ENCODE results near the gene DOK6. TPM values are rescaled to one million over a fixed set of nuclear protein-coding genes. Genes with fewer than 3 reads are reported as not detected.

DOK6 gene
- total RNA-seq, 5 donors from 2014 or later (not counting 1 experiment from before 2014, with no cell fraction given), result 0.03 TPM; not detected in 4

GRCh38 chr18:69408522-69408921 lies 7.8 kb downstream of the DOK6 start:
- H3K9me3 Mint-ChIP-seq, result no peaks in the 10 kb centered on the region
- H3K27me3 ChIP-seq (replicated peaks in 1 of 2; ENCODE audit: control insufficient read depth in 2 of 2, extremely low read depth in 1 of 2, insufficient read depth in 2 of 2, low read length in 1 of 2), result no peaks in the 10 kb centered on the region
- no peaks in the 10 kb centered on the region for H3K4me1 ChIP-seq (ENCODE audit: control insufficient read depth in 1 of 2, extremely low read depth in 1 of 2, insufficient read depth in 2 of 2, low read length in 2 of 2)
- no peak overlapping the region for H3K4me3 Mint-ChIP-seq
- CTCF ChIA-PET, result no interaction called here
- H3K36me3 ChIP-seq (ENCODE audit: control insufficient read depth in 2 of 2, extremely low read depth in 1 of 2, insufficient read depth in 1 of 2, low read length in 1 of 2), result no peaks in the 10 kb centered on the region
- WGBS (ENCODE audit: insufficient coverage), result no CpG with 5 or more reads among the region's 1 CpG
- no peak overlapping the region for H3K4me3 ChIP-seq (ENCODE audit: control insufficient read depth in 1 of 2, extremely low read depth in 1 of 2, low read length in 1 of 2)
- ATAC-seq (replicated peaks in 1 of 4) (no peak), DNase-seq (no peak)
- no peak overlapping the region for H3K27ac Mint-ChIP-seq
- H3K9me3 ChIP-seq, result no peaks in the 10 kb centered on the region
- no peaks in the 10 kb centered on the region for H3K4me1 Mint-ChIP-seq
- POLR2A ChIA-PET, result no interaction called here
- H3K27me3 Mint-ChIP-seq, result peaks cover 27 to 29% of the 10 kb centered on the region in 2 donors
- no peaks in the 10 kb centered on the region for H3K36me3 Mint-ChIP-seq
- no peak overlapping the region for H3K27ac ChIP-seq (ENCODE audit: low read length)

GRCh38 chr18:69411199-69411598 lies 10.5 kb downstream of the DOK6 start:
- H3K4me1 ChIP-seq (ENCODE audit: control insufficient read depth in 1 of 2, extremely low read depth in 1 of 2, insufficient read depth in 2 of 2, low read length in 2 of 2), result no peaks in the 10 kb centered on the region
- no peak overlapping the region for H3K27ac Mint-ChIP-seq
- H3K9me3 ChIP-seq, result no peaks in the 10 kb centered on the region
- H3K27me3 Mint-ChIP-seq, result peaks cover 11 to 12% of the 10 kb centered on the region in 2 donors
- no peak for ATAC-seq (replicated peaks in 1 of 4)
- no peaks in the 10 kb centered on the region for H3K36me3 Mint-ChIP-seq
- no peaks in the 10 kb centered on the region for H3K36me3 ChIP-seq (ENCODE audit: control insufficient read depth in 2 of 2, extremely low read depth in 1 of 2, insufficient read depth in 1 of 2, low read length in 1 of 2)
- H3K4me3 ChIP-seq (ENCODE audit: control insufficient read depth in 1 of 2, extremely low read depth in 1 of 2, low read length in 1 of 2), result no peak overlapping the region
- H3K27me3 ChIP-seq (replicated peaks in 1 of 2; ENCODE audit: control insufficient read depth in 2 of 2, extremely low read depth in 1 of 2, insufficient read depth in 2 of 2, low read length in 1 of 2), result no peaks in the 10 kb centered on the region
- H3K27ac ChIP-seq (ENCODE audit: low read length), result no peak overlapping the region
- ChIA-PET POLR2A (no interaction called here), CTCF (no interaction called here)
- no peaks in the 10 kb centered on the region for H3K9me3 Mint-ChIP-seq
- no peak for DNase-seq
- H3K4me3 Mint-ChIP-seq, result no peak overlapping the region
- H3K4me1 Mint-ChIP-seq, result no peaks in the 10 kb centered on the region

- POLR2A ChIA-PET, result no interaction called here
- H3K4me1 ChIP-seq (ENCODE audit: control insufficient read depth in 1 of 2, extremely low read depth in 1 of 2, insufficient read depth in 2 of 2, low read length in 2 of 2), result no peaks in the 10 kb centered on the region
- Mint-ChIP-seq H3K27ac (no peak overlapping the region), H3K4me3 (no peak overlapping the region), H3K27me3 (peaks cover 7 to 9% of the 10 kb centered on the region in 2 donors), H3K36me3 (no peaks in the 10 kb centered on the region), H3K9me3 (no peaks in the 10 kb centered on the region), H3K4me1 (no peaks in the 10 kb centered on the region)
- DNase-seq, result no peak
- WGBS (ENCODE audit: insufficient coverage), result no CpG with 5 or more reads among the region's 1 CpG
- no peak for ATAC-seq (replicated peaks in 1 of 4)
- no peaks in the 10 kb centered on the region for H3K36me3 ChIP-seq (ENCODE audit: control insufficient read depth in 2 of 2, extremely low read depth in 1 of 2, insufficient read depth in 1 of 2, low read length in 1 of 2)
- H3K4me3 ChIP-seq (ENCODE audit: control insufficient read depth in 1 of 2, extremely low read depth in 1 of 2, low read length in 1 of 2), result no peak overlapping the region
- no peaks in the 10 kb centered on the region for H3K27me3 ChIP-seq (replicated peaks in 1 of 2; ENCODE audit: control insufficient read depth in 2 of 2, extremely low read depth in 1 of 2, insufficient read depth in 2 of 2, low read length in 1 of 2)
- no peaks in the 10 kb centered on the region for H3K9me3 ChIP-seq
- CTCF ChIA-PET, result no interaction called here
- no peak overlapping the region for H3K27ac ChIP-seq (ENCODE audit: low read length)
These were observed 13.5 kb downstream of the DOK6 start for GRCh38 chr18:69414184-69414583.

DNA sequence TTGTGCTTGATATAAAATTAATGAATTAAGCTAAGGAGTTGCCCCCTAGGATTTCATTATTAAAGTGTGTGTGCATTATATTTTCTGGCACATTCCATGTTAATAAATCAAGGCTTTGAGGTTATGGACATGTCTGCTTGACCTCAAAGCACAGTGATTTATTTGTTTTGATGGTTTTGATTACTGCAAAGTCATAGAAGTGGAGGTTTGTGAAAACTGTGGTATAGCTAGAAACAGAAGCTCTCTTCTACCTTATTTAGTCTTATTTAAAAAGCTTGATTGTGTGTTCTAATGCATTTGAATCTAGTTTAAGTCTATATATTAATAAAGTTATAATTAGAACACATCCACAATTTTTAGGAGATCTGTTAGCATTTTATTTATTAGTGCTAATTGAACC lies 32.2 kb downstream of the DOK6 start:
- CTCF ChIA-PET, result interaction anchor here in 1 of 2 donors (0.6 kb wide), 1 partner anchor 522 kb away, joined by 3 read pairs; no protein-coding TSS in a partner anchor
- Histone ChIP-seq H3K4me3 (ENCODE audit: control insufficient read depth in 1 of 2, extremely low read depth in 1 of 2, low read length in 1 of 2) (no peak overlapping the region), H3K27me3 (replicated peaks in 1 of 2; ENCODE audit: control insufficient read depth in 2 of 2, extremely low read depth in 1 of 2, insufficient read depth in 2 of 2, low read length in 1 of 2) (no peaks in the 10 kb centered on the region), H3K4me1 (ENCODE audit: control insufficient read depth in 1 of 2, extremely low read depth in 1 of 2, insufficient read depth in 2 of 2, low read length in 2 of 2) (no peaks in the 10 kb centered on the region), H3K27ac (ENCODE audit: low read length) (no peak overlapping the region), H3K36me3 (ENCODE audit: control insufficient read depth in 2 of 2, extremely low read depth in 1 of 2, insufficient read depth in 1 of 2, low read length in 1 of 2) (no peaks in the 10 kb centered on the region), H3K9me3 (no peaks in the 10 kb centered on the region)
- no peaks in the 10 kb centered on the region for H3K36me3 Mint-ChIP-seq
- no peak overlapping the region for H3K27ac Mint-ChIP-seq
- no peaks in the 10 kb centered on the region for H3K4me1 Mint-ChIP-seq
- ATAC-seq (replicated peaks in 1 of 4) (no peak), DNase-seq (no peak)
- no peak overlapping the region for H3K4me3 Mint-ChIP-seq
- POLR2A ChIA-PET, result no interaction called here
- no peaks in the 10 kb centered on the region for H3K27me3 Mint-ChIP-seq
- H3K9me3 Mint-ChIP-seq, result no peaks in the 10 kb centered on the region

- POLR2A ChIA-PET, result interaction anchor here in 1 of 2 donors (0.6 kb wide), 1 partner anchor 249 kb away, joined by 3 read pairs; no protein-coding TSS in a partner anchor
- H3K36me3 ChIP-seq (ENCODE audit: control insufficient read depth in 2 of 2, extremely low read depth in 1 of 2, insufficient read depth in 1 of 2, low read length in 1 of 2), result no peaks in the 10 kb centered on the region
- ATAC-seq (replicated peaks in 1 of 4), result no peak
These were observed 34.3 kb downstream of the DOK6 start for GRCh38 chr18:69435000-69435399.

DNA sequence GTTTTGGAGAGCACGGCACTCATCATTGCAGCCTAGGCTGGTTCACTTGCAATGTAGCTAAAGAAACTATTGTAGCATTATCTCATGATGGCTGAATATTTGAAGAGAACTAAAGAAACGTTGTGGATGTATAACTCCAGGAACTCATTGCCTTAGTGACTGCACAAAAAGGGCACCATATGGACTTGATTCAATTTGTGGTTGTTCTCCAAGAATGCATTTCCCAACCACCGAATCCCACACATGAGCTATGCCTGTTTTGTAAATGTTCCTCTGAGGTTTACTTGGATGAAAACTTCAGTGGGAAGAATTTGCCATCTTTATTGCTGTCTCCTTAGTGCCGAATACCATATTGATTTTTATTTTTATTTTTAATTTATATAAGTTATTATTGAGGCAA lies 43.5 kb downstream of the DOK6 start:
- POLR2A ChIA-PET, result no interaction called here
- no peak for ATAC-seq (replicated peaks in 1 of 4)
- CTCF ChIA-PET, result no interaction called here
- no peaks in the 10 kb centered on the region for H3K4me1 Mint-ChIP-seq
- Histone ChIP-seq H3K36me3 (ENCODE audit: control insufficient read depth in 2 of 2, extremely low read depth in 1 of 2, insufficient read depth in 1 of 2, low read length in 1 of 2) (no peaks in the 10 kb centered on the region), H3K27ac (ENCODE audit: low read length) (no peak overlapping the region), H3K4me3 (ENCODE audit: control insufficient read depth in 1 of 2, extremely low read depth in 1 of 2, low read length in 1 of 2) (no peak overlapping the region), H3K9me3 (no peaks in the 10 kb centered on the region), H3K27me3 (replicated peaks in 1 of 2; ENCODE audit: control insufficient read depth in 2 of 2, extremely low read depth in 1 of 2, insufficient read depth in 2 of 2, low read length in 1 of 2) (no peaks in the 10 kb centered on the region), H3K4me1 (ENCODE audit: control insufficient read depth in 1 of 2, extremely low read depth in 1 of 2, insufficient read depth in 2 of 2, low read length in 2 of 2) (no peaks in the 10 kb centered on the region)
- 92% methylated on average over 2 of the region's 4 CpGs for WGBS (ENCODE audit: insufficient coverage)
- no peak overlapping the region for H3K27ac Mint-ChIP-seq
- H3K36me3 Mint-ChIP-seq, result no peaks in the 10 kb centered on the region
- H3K4me3 Mint-ChIP-seq, result no peak overlapping the region
- H3K27me3 Mint-ChIP-seq, result peaks cover 0 to 7% of the 10 kb centered on the region in 2 donors
- H3K9me3 Mint-ChIP-seq, result peaks cover 0 to 10% (median 5%) of the 10 kb centered on the region in 3 donors
- DNase-seq, result no peak

More at GRCh38 chr18:69435000-69435399, 34.3 kb downstream of the DOK6 start:
- Mint-ChIP-seq H3K27me3 (no peaks in the 10 kb centered on the region), H3K9me3 (peaks cover 0 to 8% (median 2%) of the 10 kb centered on the region in 3 donors), H3K27ac (no peak overlapping the region), H3K36me3 (no peaks in the 10 kb centered on the region), H3K4me3 (no peak overlapping the region), H3K4me1 (no peaks in the 10 kb centered on the region)
- H3K27me3 ChIP-seq (replicated peaks in 1 of 2; ENCODE audit: control insufficient read depth in 2 of 2, extremely low read depth in 1 of 2, insufficient read depth in 2 of 2, low read length in 1 of 2), result no peaks in the 10 kb centered on the region
- H3K9me3 ChIP-seq, result no peaks in the 10 kb centered on the region
- no peak overlapping the region for H3K4me3 ChIP-seq (ENCODE audit: control insufficient read depth in 1 of 2, extremely low read depth in 1 of 2, low read length in 1 of 2)
- WGBS (ENCODE audit: insufficient coverage), result 90% methylated on average over 2 of the region's 2 CpGs
- no peak for DNase-seq
- CTCF ChIA-PET, result no interaction called here
- no peak overlapping the region for H3K27ac ChIP-seq (ENCODE audit: low read length)
- H3K4me1 ChIP-seq (ENCODE audit: control insufficient read depth in 1 of 2, extremely low read depth in 1 of 2, insufficient read depth in 2 of 2, low read length in 2 of 2), result no peaks in the 10 kb centered on the region

- H3K4me1 ChIP-seq (ENCODE audit: control insufficient read depth in 1 of 2, extremely low read depth in 1 of 2, insufficient read depth in 2 of 2, low read length in 2 of 2), result no peaks in the 10 kb centered on the region
- Mint-ChIP-seq H3K27me3 (peaks cover 0 to 7% of the 10 kb centered on the region in 2 donors), H3K9me3 (peaks cover 0 to 7% (median 5%) of the 10 kb centered on the region in 3 donors), H3K36me3 (no peaks in the 10 kb centered on the region), H3K27ac (no peak overlapping the region), H3K4me3 (no peak overlapping the region), H3K4me1 (no peaks in the 10 kb centered on the region)
- ChIA-PET CTCF (no interaction called here), POLR2A (no interaction called here)
- no peaks in the 10 kb centered on the region for H3K36me3 ChIP-seq (ENCODE audit: control insufficient read depth in 2 of 2, extremely low read depth in 1 of 2, insufficient read depth in 1 of 2, low read length in 1 of 2)
- DNase-seq (no peak), ATAC-seq (replicated peaks in 1 of 4) (no peak)
- H3K9me3 ChIP-seq, result no peaks in the 10 kb centered on the region
- no CpG with 5 or more reads among the region's 1 CpG for WGBS (ENCODE audit: insufficient coverage)
- no peak overlapping the region for H3K27ac ChIP-seq (ENCODE audit: low read length)
- peaks cover 0 to 2% of the 10 kb centered on the region in 2 experiments for H3K27me3 ChIP-seq (replicated peaks in 1 of 2; ENCODE audit: control insufficient read depth in 2 of 2, extremely low read depth in 1 of 2, insufficient read depth in 2 of 2, low read length in 1 of 2)
- H3K4me3 ChIP-seq (ENCODE audit: control insufficient read depth in 1 of 2, extremely low read depth in 1 of 2, low read length in 1 of 2), result no peak overlapping the region
These were observed 47.2 kb downstream of the DOK6 start for GRCh38 chr18:69447886-69448285.

Data from T-cell (primary cell).